IMR-90 (cell line): Measurements from ENCODE around the gene UQCC5. TPM values are rescaled to one million over a fixed set of nuclear protein-coding genes. Genes with fewer than 3 reads are reported as not detected.

Experiments
- ATAC-seq: fragments of 200-7000 bp; cut with Tn5 transposase; 2 replicates; pipeline ENCODE4 v1.9.1; 2020; ENCODE audit warnings: low read depth, mild to moderate bottlenecking, moderate library complexity
- BruUV-seq: library from RNA; stranded (reverse); fragments of 400-500 nt; replicated peaks from 2 replicates; lab custom pipeline; 2021; lab: Mats Ljungman, UMichigan
- CTCF ChIA-PET: fragments of 300-600 bp; formaldehyde crosslinking; extraction: SDS; loops from one replicate; lab custom pipeline; 2021; ENCODE audit warnings: antibody characterized with exemption; lab: Yijun Ruan, JAX
- POLR2A ChIA-PET: fragments of 300-600 bp; sonication (Branson Sonifier 250); formaldehyde crosslinking; loops from one replicate; lab custom pipeline; 2022; ENCODE audit warnings: antibody characterized with exemption; ENCODE audit not compliant: unreplicated experiment; lab: Charles Lee
- DNase-seq: peaks from one replicate; pipeline ENCODE4 v3.0.0; 2013
- H2AFZ ChIP-seq: replicated peaks from 2 replicates; pipeline ENCODE3; 2013; ENCODE audit warnings: low read length, mild to moderate bottlenecking; ENCODE audit not compliant: poor library complexity
- H2AK5ac ChIP-seq: 2 replicates; pipeline ENCODE4 v1.6.1; 2013; ENCODE audit warnings: low read depth, low read length, inconsistent platforms
- H2AK9ac ChIP-seq: replicated peaks from 2 replicates; pipeline ENCODE3; 2013; ENCODE audit warnings: mild to moderate bottlenecking, low read depth, low read length, moderate library complexity; ENCODE audit not compliant: poor library complexity
- H2BK120ac ChIP-seq: 2 replicates; pipeline ENCODE4 v1.6.1; 2013; ENCODE audit warnings: low read depth, low read length, inconsistent platforms
- H2BK15ac ChIP-seq: 3 replicates; pipeline ENCODE4 v1.6.1; 2013; ENCODE audit warnings: low read depth, low read length, inconsistent platforms
- H2BK20ac ChIP-seq: 2 replicates; pipeline ENCODE4 v1.6.1; 2013; ENCODE audit warnings: low read depth, mild to moderate bottlenecking, inconsistent platforms, low read length, moderate library complexity
- H2BK5ac ChIP-seq: 2 replicates; pipeline ENCODE4 v1.6.1; 2013; ENCODE audit warnings: mild to moderate bottlenecking, low read depth, low read length, inconsistent platforms; ENCODE audit not compliant: poor library complexity, severe bottlenecking
- H3K14ac ChIP-seq: replicated peaks from 2 replicates; pipeline ENCODE4 v1.6.1; 2013; ENCODE audit warnings: low read depth, low read length, inconsistent platforms
- H3K18ac ChIP-seq: 2 replicates; pipeline ENCODE4 v1.6.1; 2013; ENCODE audit warnings: low read depth, low read length, control low read depth
- H3K23ac ChIP-seq: 2 replicates; pipeline ENCODE4 v1.6.1; 2013; ENCODE audit warnings: low read depth, low read length, inconsistent platforms
- H3K27ac ChIP-seq: 2 replicates; pipeline ENCODE4 v1.5.1; 2013; ENCODE audit warnings: mild to moderate bottlenecking, control low read depth, low read length; ENCODE audit not compliant: insufficient read depth
- H3K27me3 ChIP-seq: 2 replicates; pipeline ENCODE4 v1.6.1; 2013; ENCODE audit warnings: low read length; ENCODE audit not compliant: control insufficient read depth, insufficient read depth
- H3K36me3 ChIP-seq: 2 replicates; pipeline ENCODE4 v1.6.1; 2013; ENCODE audit warnings: low read length, mixed read lengths; ENCODE audit not compliant: control insufficient read depth, insufficient read depth
- H3K4ac ChIP-seq: 2 replicates; pipeline ENCODE4 v1.6.1; 2013; ENCODE audit warnings: low read depth, low read length, inconsistent platforms
- H3K4me1 ChIP-seq: 2 replicates; pipeline ENCODE4 v1.6.1; 2013; ENCODE audit warnings: low read length, mixed read lengths; ENCODE audit not compliant: control insufficient read depth, insufficient read depth
- H3K4me2 ChIP-seq: 2 replicates; pipeline ENCODE4 v1.6.1; 2013; ENCODE audit warnings: low read depth, mild to moderate bottlenecking, control low read depth, low read length, moderate library complexity
- H3K4me3 ChIP-seq: 2 replicates; pipeline ENCODE4 v1.5.1; 2013; ENCODE audit warnings: low read depth, mild to moderate bottlenecking, control low read depth, low read length, moderate library complexity; ENCODE audit not compliant: insufficient read depth
- H3K56ac ChIP-seq: 2 replicates; pipeline ENCODE4 v1.6.1; 2013; ENCODE audit warnings: low read length, inconsistent platforms; ENCODE audit not compliant: insufficient read depth; ENCODE audit errors: extremely low read depth
- H3K79me1 ChIP-seq, 2 experiments: 2 replicates each; pipeline ENCODE4 v1.6.1; 2013; ENCODE audit warnings: low read length in 2 of 2, inconsistent platforms in 1 of 2, low read depth in 1 of 2
- H3K9ac ChIP-seq: 2 replicates; pipeline ENCODE4 v1.6.1; 2013; ENCODE audit warnings: low read depth, low read length, control low read depth
- H3K9me1 ChIP-seq: 2 replicates; pipeline ENCODE4 v1.6.1; 2013; ENCODE audit warnings: low read length, inconsistent platforms; ENCODE audit not compliant: insufficient read depth
- H3K9me3 ChIP-seq: 2 replicates; pipeline ENCODE4 v1.6.1; 2013; ENCODE audit warnings: low read length; ENCODE audit not compliant: control insufficient read depth, insufficient read depth
- H4K20me1 ChIP-seq: 2 replicates; pipeline ENCODE4 v1.6.1; 2013; ENCODE audit warnings: low read length, inconsistent platforms; ENCODE audit not compliant: insufficient read depth
- H4K5ac ChIP-seq: 2 replicates; pipeline ENCODE4 v1.6.1; 2013; ENCODE audit warnings: mild to moderate bottlenecking, low read depth, low read length, control low read depth
- H4K8ac ChIP-seq, 2 experiments: 2 replicates each; pipeline ENCODE4 v1.6.1; 2013; ENCODE audit warnings: low read depth in 2 of 2, low read length in 2 of 2, control low read depth in 1 of 2, inconsistent platforms in 1 of 2
- H4K91ac ChIP-seq: 2 replicates; pipeline ENCODE4 v1.6.1; 2013; ENCODE audit warnings: low read depth, low read length, inconsistent platforms; ENCODE audit not compliant: insufficient read depth
- BHLHE40 ChIP-seq: fragments of 150-350 bp; IDR thresholded peaks from 2 replicates; pipeline ENCODE4 v1.6.1; 2016; ENCODE audit warnings: mild to moderate bottlenecking, low read depth, low read length
- RCOR1 ChIP-seq: IDR thresholded peaks from 2 replicates; pipeline ENCODE4 v1.6.1; 2012; ENCODE audit warnings: mild to moderate bottlenecking, low read length, improper control_type of control experiment; ENCODE audit not compliant: insufficient replicate concordance
- WGBS, 2 experiments: methylation state at CpG; one replicate each; pipeline versions ENCODE4 v1.1.5 to v1.1.7; 2013; ENCODE audit warnings: missing lambda C conversion rate in 2 of 2; ENCODE audit not compliant: insufficient read length in 1 of 2; ENCODE audit errors: extremely low coverage in 2 of 2; 5-methylcytosine and 5-hydroxymethylcytosine counted together
- dilution Hi-C: fragments of 300-500 bp; cut with HindIII; formaldehyde crosslinking; loops from one replicate; pipeline ENCODE4 v1.14.3; 2018; ENCODE audit warnings: low sequenced_read_pairs; ENCODE audit not compliant: unreplicated experiment
- in situ Hi-C: fragments of 300-500 bp; cut with MboI; formaldehyde crosslinking; loops from 3 replicates; pipeline ENCODE4 v1.14.3; 2019; ENCODE audit warnings: low sequenced_read_pairs, inconsistent platforms, mixed read lengths
- intact Hi-C: fragments of 100-400 bp; cut with micrococcal nuclease; formaldehyde crosslinking; loops from 2 replicates; pipeline ENCODE4 v1.10.0; 2022
- polyA plus RNA-seq, 3 experiments: library from polyadenylated mRNA; depleted of rRNA; stranded (reverse); fragments of >200 nt; gene quantifications; 2 replicates each; pipeline ENCODE4 v1.2.3, GENCODE V29; 2012; ENCODE audit warnings: low replicate concordance in 1 of 3
- total RNA-seq: library from RNA; depleted of rRNA; stranded (reverse); fragments of >200 nt; gene quantifications from 2 replicates; pipeline ENCODE4 v1.2.3, GENCODE V29; 2012

UQCC5 gene
- total and polyA plus RNA-seq, 2 of the 4 experiments (the other 2 are of a cell fraction): 1.1 to 16.9 TPM

DNA sequence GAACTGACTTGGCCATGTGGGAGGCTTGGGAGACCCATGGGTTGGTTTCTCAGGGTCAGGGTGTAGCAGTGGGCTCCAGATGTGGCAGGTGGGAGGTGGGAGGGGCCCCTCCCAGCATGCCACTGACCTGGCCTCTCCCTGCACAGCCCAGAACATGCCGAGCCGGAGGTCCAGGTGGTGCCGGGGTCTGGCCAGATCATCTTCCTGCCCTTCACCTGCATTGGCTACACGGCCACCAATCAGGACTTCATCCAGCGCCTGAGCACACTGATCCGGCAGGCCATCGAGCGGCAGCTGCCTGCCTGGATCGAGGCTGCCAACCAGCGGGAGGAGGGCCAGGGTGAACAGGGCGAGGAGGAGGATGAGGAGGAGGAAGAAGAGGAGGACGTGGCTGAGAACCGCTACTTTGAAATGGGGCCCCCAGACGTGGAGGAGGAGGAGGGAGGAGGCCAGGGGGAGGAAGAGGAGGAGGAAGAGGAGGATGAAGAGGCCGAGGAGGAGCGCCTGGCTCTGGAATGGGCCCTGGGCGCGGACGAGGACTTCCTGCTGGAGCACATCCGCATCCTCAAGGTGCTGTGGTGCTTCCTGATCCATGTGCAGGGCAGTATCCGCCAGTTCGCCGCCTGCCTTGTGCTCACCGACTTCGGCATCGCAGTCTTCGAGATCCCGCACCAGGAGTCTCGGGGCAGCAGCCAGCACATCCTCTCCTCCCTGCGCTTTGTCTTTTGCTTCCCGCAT is 49.2 kb upstream of the UQCC5 start:
- Histone ChIP-seq H3K27me3 (no peaks in the 10 kb centered on the region), H3K14ac (no peak overlapping the region), H2BK20ac (no peak overlapping the region), H3K9ac (no peak overlapping the region), H4K20me1 (peaks cover 21% of the 10 kb centered on the region), H2BK120ac (no peak overlapping the region), H3K9me1 (peaks cover 14% of the 10 kb centered on the region; the same call in 1 of the 2 replicates), H3K4me2 (no peak overlapping the region), H3K56ac (no peak overlapping the region), H2AFZ (peak overlapping the region; percentile 25), H3K79me1 (peaks cover 4 to 47% of the 10 kb centered on the region in 2 experiments; a peak in 3 of 4 replicates), H2BK15ac (no peak overlapping the region), H3K23ac (no peak overlapping the region), H3K4me1 (peaks cover 13% of the 10 kb centered on the region; the same call in 1 of the 2 replicates), H3K4me3 (no peak overlapping the region), H3K36me3 (peaks cover 81% of the 10 kb centered on the region), H2AK5ac (no peak overlapping the region), H3K4ac (no peak overlapping the region), H3K18ac (no peak overlapping the region), H4K91ac (no peak overlapping the region), H2AK9ac (peak overlapping the region; percentile 47), H2BK5ac (no peak overlapping the region), H4K8ac (no peak overlapping the region), H3K27ac (no peak overlapping the region), H3K9me3 (no peaks in the 10 kb centered on the region), H4K5ac (no peak overlapping the region)
- DNase-seq (no peak), ATAC-seq (no peak)
- ChIA-PET POLR2A (interaction anchor here (0.6 kb wide), 1 partner anchor 193 kb away, joined by 4 read pairs; no protein-coding TSS in a partner anchor), CTCF (no interaction called here)
- TF ChIP-seq RCOR1 (no peak), BHLHE40 (no peak)
- intact Hi-C loops: no loop called here
- dilution Hi-C loops: no loop called here
- no TSS peak for BruUV-seq
- 95% methylated on average over 27 of the region's 31 CpGs; no CpG with 5 or more reads in 1 of the 2 experiments for WGBS, 2 experiments
- in situ Hi-C loops: no loop called here
